Cardiac fibroblast (primary cell): ENCODE results near the gene CCNH.

ENCODE experiments used
- DNase-seq, 2 donors: peaks; one replicate each; pipeline versions ENCODE4 v3.0.0 to v3.0.0-alpha.2; 2010; ENCODE audit warnings: low read depth in 2 of 2
- H3K4me3 ChIP-seq, 2 donors: replicated peaks in 1 of 2; 1 replicate in 1 of 2; 2 replicates in 1 of 2; pipeline ENCODE4 v1.5.1; 2011; ENCODE audit warnings: low read depth in 2 of 2, low read length in 2 of 2, mild to moderate bottlenecking in 2 of 2, moderate library complexity in 1 of 2
- TF ChIP-seq, protein P1 (sequence below): IDR thresholded peaks from one replicate; pipeline ENCODE4 v1.5.1; 2011; ENCODE audit warnings: low read depth, mild to moderate bottlenecking, low read length, inconsistent platforms

CCNH gene

DNA sequence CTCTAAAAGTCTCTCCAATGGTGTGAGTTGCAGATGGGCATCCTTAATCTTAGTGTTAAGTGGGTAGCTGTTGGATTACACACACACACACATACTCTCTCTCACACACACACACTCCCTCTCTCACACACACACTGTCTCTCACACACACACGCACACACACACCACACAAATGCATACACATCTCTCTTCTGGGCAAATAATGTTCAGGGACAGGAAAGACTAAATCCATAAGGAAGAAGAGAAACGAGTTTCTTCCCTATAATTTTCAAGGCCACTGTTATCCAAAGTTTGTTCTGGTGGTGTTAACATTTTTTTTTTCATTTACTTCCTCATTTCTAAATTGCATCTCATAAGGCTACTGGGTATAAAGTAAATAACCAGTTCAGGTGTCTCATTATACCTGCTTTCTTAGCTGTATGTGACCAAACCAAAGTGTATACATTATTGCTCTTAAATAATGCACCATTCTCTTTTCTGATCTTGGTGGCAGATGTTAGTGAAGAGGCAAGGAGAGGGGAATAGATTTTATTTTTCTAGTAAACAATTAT is 22.5 kb upstream of the CCNH start:
- DNase-seq, result no peak
- H3K4me3 ChIP-seq, result no peak overlapping the region
- TF ChIP-seq, protein P1, sequence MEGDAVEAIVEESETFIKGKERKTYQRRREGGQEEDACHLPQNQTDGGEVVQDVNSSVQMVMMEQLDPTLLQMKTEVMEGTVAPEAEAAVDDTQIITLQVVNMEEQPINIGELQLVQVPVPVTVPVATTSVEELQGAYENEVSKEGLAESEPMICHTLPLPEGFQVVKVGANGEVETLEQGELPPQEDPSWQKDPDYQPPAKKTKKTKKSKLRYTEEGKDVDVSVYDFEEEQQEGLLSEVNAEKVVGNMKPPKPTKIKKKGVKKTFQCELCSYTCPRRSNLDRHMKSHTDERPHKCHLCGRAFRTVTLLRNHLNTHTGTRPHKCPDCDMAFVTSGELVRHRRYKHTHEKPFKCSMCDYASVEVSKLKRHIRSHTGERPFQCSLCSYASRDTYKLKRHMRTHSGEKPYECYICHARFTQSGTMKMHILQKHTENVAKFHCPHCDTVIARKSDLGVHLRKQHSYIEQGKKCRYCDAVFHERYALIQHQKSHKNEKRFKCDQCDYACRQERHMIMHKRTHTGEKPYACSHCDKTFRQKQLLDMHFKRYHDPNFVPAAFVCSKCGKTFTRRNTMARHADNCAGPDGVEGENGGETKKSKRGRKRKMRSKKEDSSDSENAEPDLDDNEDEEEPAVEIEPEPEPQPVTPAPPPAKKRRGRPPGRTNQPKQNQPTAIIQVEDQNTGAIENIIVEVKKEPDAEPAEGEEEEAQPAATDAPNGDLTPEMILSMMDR, result no peak

DNA sequence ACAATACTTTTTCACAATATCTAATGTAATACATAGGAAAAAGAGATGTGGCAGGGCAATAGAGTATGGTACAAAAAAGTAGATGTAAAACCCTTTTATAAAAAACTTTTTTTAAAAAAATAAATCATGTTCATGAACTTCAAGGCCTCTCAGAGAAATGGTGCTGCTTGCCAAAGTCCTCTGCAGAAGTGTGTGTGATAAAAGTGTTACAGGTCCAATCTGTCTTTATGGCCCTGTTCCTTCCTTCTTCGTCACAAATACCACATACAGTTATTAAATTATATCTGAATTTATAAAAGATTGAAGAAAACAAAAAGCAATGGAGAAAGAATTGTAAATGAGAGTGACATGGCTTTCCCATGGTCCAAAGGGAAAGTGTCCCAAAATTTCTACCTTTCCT is 21.7 kb upstream of the CCNH start:
- DNase-seq, result no peak
- TF ChIP-seq, protein P1, result no peak
- H3K4me3 ChIP-seq, result no peak overlapping the region

DNA sequence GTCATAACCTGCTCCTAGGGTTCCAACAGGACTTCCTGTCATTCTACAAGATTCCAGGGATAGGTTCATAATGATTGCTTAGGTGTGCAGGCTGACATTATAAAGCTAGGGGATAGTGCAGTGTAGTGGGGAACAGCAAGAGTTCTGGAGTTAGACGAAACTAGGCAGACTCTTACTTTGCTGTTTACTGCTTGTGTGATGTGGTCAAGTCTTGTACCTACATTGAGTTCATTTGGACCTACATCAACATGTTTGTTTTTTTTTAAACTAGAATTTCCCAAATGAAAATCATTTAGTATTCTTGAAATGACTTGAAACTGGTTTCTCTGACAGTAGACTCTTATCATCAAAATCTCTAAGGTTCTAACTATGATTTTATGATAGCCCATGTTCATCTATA is 21.2 kb upstream of the CCNH start:
- DNase-seq, result no peak
- H3K4me3 ChIP-seq, result no peak overlapping the region
- TF ChIP-seq, protein P1, result no peak

DNA sequence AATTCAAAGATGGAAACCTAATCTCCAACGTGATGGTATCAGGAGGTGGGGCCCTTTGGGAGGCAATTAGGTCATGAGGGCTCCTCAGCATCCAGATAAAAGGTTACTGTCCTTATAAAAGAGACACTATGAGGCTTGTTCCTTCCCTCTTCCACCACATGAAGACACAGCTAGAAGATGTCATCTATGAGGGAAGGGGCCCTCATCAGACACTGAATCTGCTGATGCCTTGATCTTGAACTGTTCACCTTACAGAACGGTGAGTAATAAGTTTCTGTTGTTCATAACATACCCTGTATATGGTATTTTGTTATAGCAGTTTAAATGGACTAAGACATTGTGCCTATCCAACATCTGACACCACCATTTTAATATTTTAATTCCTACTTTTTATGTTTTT is 19.7 kb upstream of the CCNH start:
- H3K4me3 ChIP-seq, result no peak overlapping the region
- no peak for DNase-seq
- TF ChIP-seq, protein P1, result no peak

DNA sequence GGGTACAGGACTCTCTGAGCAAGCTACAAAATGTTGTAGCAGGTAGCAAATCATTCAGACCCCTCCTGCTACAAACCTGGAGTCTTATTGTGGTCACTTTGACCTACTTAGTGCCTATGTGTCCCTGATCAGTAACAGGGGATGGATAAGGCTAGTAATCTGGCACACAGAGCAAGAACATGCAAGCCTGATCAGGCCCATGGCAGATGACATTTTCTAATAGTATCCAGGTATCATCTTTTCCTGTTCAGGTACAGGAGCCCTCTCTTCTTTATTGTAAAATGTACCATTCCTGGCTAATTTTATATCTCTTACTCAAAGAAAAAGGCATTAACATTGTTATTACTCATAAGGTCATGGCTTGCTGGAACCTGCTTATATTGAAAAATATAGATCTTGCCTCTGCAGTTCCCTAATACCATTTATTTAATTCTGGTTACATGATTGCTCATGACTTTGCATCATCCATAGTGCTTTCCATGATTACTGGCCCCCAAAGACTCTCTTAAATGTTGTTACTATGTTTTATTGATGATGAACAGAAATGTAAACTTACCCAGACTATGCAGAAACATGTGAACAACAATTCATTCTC is 18.2 kb upstream of the CCNH start:
- no peak overlapping the region for H3K4me3 ChIP-seq
- TF ChIP-seq, protein P1, result no peak
- DNase-seq, result no peak

DNA sequence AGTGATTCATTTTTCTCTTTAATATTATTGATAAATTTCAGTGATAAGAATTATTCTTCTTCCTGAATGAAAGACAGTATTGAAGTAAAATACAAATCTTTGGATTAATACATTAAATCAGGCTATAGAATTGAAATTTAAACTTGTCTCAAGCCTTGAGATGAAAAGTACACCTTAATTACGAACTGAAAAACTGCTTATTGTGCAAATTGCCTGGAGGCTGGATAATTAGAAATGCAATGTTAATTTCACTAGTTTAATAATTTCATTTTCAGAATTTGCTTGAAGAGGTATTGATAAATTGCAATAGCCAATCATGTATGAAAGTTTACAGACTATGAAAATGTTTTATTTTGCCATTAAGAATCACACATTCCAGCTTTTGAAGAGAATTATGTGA is 11.0 kb upstream of the CCNH start:
- DNase-seq, result no peak
- TF ChIP-seq, protein P1, result no peak
- no peak overlapping the region for H3K4me3 ChIP-seq

DNA sequence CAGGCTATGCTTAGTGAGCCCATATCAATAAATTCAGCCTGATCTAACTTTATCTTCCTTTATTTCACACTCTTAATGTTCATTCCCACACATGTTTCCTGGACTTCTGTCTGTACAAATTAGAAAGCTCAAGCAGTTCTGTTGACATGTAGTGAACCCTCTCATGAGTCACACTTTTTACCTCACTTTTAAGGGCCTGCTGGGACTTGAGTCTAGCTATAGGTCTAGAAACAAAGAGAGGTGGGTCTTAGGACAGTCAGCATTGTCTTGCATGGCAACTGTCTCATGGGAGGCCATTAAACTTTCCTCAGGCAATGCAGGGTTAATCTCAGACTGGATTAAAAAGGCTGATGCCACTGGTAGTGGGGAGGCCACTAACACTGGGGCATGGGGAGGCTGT is 8.6 kb upstream of the CCNH start:
- no peak for DNase-seq
- TF ChIP-seq, protein P1, result no peak
- no peak overlapping the region for H3K4me3 ChIP-seq
